GM19351 (cell line): ENCODE data around the gene ADCY1.

ENCODE experiments used
- ATAC-seq: cut with Tn5 transposase; IDR thresholded peaks from one replicate; pipeline ENCODE4 v1.9.1; 2021; ENCODE audit warnings: mild to moderate bottlenecking, moderate library complexity; ENCODE audit not compliant: unreplicated experiment

ADCY1 gene

GRCh38 chr7:45623157-45623556, 49.0 kb downstream of the ADCY1 start:
- no peak for ATAC-seq

GRCh38 chr7:45623740-45624391, 49.7 kb downstream of the ADCY1 start:
- ATAC-seq = no peak

GRCh38 chr7:45624392-45624760, 50.2 kb downstream of the ADCY1 start:
- ATAC-seq = no peak

- ATAC-seq = no peak
Measured at GRCh38 chr7:45625067-45625466, 50.9 kb downstream of the ADCY1 start.

DNA sequence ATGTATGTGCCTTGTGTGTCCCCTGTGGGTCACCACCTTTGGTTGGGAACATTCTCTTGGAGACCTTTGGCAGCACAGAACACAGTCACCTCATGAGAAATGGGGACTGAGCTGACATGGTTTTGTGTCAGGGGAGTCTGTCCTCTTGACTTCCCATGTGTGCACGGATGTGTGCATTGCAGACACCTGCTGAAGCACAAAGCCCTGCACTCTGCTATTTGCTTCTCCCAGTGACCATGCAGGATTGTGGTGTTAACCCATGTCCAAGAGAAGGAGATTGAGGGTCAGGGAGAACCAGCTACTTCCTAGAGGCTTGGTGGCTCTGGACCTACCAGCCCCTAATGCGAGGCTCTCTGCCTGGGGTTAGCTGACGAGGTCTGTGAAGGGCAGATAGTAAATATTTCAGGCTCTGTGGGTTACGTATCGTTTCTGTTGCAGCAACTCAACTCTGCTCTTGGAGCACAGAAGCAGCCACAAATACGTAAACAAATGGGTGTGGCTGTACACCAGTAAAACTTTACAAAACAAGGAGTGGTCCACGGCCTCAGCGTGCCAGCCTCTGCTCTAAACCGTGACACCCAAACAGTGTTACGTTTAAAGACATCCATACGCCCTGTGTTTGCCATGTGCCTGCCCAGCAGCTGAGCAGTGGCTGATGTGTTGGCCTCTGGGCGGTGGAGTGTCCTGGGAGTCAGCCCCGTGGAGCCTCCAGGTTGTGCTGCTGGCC, 51.7 kb downstream of the ADCY1 start:
- ATAC-seq = no peak

DNA sequence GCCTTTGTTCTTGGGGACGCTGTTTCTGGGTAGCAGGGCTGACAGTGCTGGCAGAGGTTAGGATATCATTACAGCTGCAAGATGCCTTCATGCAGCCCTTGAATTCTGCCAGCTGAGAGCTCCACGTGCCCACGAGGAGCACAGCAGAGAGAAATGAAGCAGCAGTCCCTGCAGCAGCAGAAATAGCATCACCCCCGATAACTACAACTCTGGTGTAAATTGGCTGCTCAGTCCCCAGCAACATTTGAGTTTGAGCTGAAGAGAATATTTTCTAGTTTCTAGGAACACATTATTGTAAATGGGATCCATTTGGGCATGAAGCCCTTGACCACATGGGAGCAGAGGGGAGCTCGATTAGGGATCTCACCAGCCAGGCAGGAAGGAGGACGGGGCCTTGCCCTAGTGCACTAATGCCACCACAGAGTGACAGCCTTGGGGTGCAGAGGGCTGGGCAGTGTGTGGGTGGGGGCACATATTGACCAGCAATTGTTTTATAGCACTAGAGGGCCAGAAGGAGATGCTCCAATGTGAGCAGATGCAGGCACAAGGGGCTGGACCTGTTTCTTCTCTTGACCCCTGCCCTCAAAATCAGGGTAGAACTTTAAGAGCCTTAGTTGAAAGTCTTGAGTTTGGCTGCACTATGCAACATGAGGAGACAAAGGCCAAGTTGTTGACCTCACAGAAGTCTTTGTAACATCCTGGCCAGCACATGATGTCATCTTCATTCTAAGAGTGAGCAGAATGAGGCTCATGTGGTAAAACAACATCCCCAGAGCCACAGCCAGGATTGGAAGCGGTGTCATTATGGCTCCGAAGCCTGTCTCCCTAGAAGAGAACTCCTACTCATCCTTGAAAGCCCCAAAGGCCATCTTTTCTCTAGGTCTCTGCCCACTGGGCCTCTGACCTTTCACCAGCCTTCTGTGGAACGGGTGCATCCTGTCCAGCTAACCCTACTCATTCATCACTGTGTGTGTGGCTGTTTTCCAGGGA, 52.6 kb downstream of the ADCY1 start:
- no peak for ATAC-seq

- no peak for ATAC-seq
Measured at GRCh38 chr7:45627691-45628456, 53.7 kb downstream of the ADCY1 start.

GRCh38 chr7:45631569-45631968, 57.4 kb downstream of the ADCY1 start:
- no peak for ATAC-seq

GRCh38 chr7:45636733-45637132, 62.6 kb downstream of the ADCY1 start:
- no peak for ATAC-seq

DNA sequence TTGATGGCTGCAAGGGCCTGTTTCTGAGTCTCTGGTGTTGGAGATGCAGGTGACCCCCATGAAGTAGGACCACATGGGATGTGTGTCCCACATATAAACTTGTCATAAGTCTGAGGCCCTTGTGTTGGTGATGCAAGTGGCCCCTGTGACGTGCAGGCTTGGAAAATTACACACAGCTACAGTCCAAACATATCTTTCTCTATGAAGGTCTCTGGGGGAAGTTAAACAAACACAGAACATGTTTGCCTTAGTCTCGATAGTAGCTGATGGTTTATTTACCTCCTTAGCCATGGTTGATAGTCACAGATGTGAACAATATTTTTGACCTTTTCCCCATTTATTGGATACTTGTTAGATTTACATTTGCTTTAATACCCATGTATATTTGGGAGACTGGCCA, 64.7 kb downstream of the ADCY1 start:
- no peak for ATAC-seq

GRCh38 chr7:45642044-45642443, 67.9 kb downstream of the ADCY1 start:
- no peak for ATAC-seq

GRCh38 chr7:45643630-45644029, 69.5 kb downstream of the ADCY1 start:
- ATAC-seq = peak; percentile 59

DNA sequence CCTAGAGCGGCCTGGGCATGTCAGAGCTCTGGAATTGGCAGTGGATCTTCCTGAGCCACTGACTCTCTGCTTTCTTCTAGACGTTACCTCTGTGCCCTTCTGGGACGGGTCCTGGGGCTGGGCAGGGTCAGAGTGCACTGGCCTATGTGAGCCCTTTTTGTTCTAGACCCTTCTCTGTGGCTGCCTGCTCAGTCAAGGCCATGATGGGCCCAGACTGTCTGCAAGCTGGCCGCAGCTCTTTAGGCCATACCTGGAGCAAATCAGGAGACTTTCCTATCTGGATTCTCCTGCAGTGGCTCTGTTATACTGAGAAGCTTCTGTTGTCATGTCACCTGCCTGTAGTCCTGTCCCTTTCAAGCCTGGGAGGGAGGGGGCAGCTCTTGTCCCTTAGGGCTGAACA, 70.1 kb downstream of the ADCY1 start:
- no peak for ATAC-seq

DNA sequence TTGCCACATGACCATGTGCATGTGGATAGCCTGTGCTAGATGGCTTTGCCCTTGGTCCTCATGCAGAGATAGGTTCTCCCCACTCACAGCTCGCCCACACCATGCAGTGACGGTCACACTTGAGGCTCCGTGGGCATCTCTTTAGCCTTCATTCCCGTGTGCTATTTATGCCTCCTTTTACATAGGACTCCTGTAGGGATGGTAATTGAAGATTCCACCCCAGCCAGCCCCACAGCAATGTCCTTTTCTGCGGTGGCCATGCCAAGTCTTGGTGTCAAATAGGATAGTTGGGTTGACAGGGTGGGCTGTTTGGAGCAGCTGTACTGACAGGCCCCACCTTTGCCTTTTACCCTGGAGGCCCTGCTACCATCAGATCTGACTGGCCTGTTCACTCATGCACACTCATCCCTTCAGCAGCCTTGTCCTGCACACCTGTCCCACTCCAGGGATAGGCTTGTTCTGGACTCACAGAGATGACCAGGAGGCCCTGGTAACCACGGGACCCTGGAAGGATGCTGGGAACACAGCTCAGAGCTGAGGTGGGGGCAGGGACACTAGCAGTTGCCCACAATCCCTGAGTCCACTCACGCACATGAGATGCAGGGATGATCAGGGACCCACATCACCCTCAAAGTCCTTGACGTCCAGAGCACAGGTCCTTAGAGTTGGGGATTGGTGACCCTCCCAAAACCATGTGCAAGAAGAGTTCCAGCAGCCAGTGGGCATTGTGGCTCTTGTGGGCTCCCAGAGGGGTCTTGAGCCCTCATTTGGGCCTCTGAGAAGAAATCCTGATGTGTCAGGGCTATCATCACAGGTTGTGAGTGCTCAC, 71.2 kb downstream of the ADCY1 start:
- no peak for ATAC-seq

DNA sequence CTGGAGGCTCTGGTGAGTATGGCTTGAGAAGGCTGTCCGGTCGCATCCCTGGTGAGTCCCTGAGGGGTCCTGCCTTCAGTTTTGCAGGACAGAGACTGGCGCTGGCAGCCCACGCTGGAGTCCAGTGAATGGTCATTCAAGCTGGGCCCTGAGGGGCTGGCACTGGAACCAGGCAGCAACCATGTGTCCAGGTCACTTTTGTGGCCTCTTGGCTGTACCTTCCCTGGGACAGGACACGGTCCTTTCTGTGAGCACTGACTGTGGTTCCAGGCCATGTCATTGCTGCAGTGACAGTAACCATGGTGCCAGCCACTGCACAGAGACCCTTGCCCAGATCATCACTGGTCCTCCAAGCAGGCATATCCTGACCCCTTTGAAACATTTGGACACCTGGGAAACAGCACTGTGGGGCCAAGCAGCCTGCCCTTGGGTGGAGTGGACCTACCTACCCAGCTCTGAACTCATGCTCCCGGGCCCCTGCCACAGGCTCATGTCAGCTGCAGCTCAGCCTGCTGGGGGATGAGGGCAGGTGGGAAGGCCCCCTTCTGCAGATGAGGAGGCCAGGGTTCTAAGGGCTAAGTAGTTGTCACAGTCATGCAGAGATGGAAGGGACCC, 72.1 kb downstream of the ADCY1 start:
- ATAC-seq = no peak

DNA sequence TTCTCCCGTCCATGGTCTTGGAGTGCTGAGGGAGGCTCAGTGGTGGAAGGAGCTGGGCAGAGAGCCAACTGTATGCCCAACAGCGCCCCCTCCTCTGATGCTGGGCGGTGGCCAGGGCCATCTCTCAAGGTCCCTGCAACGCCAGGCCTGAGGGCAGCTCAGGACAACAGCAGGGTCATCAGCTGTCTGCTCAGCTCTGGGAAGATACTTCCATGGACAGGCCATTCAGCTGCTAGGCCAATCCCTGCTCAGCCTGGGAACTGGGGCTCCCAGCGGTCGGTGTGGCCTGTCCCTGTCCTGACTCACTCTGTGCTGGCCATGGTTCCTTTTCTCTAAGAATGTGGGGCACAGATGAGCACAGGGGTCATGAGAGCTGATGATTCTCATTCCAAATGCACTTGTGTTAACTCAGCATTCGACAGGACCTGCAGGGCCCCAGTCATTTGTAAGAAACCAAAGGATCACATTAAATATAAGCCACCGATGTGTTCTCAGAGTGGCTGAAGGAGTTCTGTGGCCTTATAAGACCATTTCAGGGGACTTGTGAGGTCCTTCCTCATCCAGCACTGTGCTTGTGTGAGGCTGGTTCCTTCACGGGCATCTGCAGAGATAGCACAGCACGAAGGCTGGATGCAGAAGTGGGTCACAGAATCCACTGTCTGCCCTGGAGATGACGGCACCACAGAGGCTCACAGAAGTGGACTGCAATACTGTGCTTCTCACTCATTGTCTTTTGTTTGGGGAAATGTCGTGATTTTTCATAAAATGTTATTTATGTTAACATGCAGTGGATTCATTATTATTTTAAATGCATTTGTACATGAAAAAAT, 73.0 kb downstream of the ADCY1 start:
- no peak for ATAC-seq

- no peak for ATAC-seq
Measured at GRCh38 chr7:45647967-45648670, 74.0 kb downstream of the ADCY1 start.

GRCh38 chr7:45648671-45648995, 74.5 kb downstream of the ADCY1 start:
- ATAC-seq = no peak
